GM19397 (cell line): ENCODE measurements around the gene ENO1.
A peak's percentile ranks its signal among the peaks of the same experiment; 100 is the strongest.
"Not testable (repeated sequence)": the region's sequence is repeated elsewhere in the genome, so short reads cannot be mapped to it uniquely, and the experiment has no call there.

ENCODE experiments used
- ATAC-seq: cut with Tn5 transposase; IDR thresholded peaks from one replicate; pipeline ENCODE4 v1.9.1; 2021; ENCODE audit warnings: mild to moderate bottlenecking, moderate library complexity; ENCODE audit not compliant: unreplicated experiment

ENO1 gene

GRCh38 chr1:8848663-8849386 is 29.7 kb downstream of the ENO1 start:
- no peak for ATAC-seq

DNA sequence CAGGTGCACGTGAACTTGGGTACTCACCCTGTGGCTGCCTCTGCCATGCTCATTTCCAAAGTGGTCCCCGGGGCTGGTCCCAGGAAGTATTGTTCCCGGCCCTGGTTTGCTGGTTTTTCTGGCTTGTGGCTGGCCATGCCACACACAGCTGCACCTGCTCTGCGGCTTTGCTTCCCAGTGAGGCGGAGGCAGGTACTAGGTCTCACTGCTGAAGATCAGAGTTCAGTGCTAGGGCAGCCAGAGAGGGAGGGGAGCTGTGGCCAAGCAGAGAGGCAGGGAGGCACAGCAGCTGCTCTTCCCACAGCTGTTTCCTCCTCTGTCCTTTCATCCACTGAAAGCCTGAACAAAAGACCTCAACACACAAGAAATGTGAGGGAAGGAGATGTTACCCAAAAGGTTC is 30.5 kb downstream of the ENO1 start:
- no peak for ATAC-seq

GRCh38 chr1:8846263-8846662 is 32.2 kb downstream of the ENO1 start:
- ATAC-seq = no peak

- no peak for ATAC-seq
These were observed 33.1 kb downstream of the ENO1 start for GRCh38 chr1:8845104-8846097.

- ATAC-seq = no peak
These were observed 33.9 kb downstream of the ENO1 start for GRCh38 chr1:8844501-8845006.

DNA sequence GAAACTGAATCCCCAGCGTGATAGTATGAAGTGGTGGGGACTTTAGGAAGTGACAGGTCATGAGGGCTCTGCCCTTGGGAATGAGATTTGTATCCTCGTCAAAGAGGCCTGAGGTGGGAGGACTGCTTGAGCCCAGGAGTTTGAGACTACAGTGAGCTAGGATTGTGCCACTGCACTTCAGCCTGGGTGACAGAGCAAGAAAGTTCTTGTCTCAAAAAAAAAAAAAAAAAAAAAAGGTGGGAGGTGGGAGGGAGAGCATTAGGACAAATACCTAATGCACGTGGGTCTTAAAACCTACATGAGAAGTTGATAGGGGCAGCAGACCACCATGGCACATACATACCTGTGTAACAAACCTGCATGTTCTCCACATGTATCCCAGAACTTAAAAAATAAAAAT is 37.1 kb downstream of the ENO1 start:
- no peak for ATAC-seq

DNA sequence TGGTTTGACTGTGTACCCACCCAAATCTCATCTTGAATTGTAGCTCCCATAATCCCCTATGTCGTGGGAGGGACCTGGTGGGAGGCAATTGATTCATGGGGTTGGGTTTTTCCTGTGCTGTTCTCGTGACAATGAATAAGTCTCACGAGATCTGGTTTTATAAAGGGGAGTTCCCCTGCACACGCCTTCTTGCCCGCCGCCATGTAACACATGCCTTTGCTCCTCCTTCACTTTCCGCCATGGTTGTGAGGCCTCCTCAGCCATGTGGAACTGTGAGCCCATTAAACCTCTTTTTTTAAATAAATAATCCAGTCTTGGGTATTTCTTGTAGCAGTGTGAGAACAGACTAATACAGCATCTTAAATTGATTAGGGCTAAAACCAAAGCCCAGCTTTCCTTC is 38.5 kb downstream of the ENO1 start:
- no peak for ATAC-seq

DNA sequence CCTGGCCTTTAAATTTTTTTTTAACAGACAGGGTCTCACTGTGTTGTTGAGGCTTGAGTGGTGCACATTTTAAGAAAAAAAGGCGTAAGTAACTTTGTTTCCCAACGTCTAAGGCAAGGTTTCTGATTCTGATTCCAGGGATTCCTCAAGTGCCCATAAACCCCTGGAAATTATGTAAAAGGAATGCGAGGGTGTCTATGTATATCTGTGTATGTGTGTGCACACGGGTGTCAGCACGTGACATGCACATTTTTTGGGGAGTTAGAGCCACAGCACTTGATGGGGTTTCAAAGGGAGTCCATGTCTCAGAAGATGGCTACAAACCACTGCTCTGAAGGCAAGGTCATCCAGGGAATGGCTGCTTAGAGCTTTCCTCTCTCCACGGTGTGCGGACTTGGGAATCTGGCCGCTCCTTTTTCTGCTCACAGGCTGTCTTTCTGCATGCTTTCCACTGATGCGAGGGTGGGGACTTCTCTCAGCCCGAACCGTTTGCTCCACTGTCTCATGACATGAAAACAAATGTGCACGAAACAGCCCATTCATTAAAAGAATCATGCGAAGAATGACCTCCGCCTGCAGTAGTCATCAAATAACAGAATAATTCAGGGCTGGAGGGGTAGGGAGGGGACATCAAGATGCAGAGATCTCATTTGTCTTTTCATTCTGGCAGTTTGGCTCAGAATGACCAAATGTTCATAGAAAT is 42.4 kb downstream of the ENO1 start:
- no peak for ATAC-seq

DNA sequence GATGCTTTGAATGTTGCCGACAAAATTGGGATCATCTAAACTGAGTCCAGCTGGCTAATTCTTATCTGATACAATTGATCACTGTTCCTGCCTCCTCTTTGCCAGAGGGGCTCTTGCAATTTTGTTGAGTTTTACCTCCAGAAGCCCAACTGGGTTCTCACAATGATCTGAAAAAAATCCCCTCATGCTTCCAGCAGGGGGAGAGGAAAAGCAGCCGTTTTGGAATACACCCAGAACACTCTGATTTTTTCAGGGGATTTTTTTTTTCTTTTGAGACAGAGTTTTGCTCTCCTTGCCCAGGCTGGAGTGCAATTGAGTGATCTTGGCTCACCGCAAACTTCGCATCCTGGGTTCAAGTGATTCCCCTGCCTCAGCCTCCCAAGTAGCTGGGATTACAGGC is 47.1 kb downstream of the ENO1 start:
- no peak for ATAC-seq

GRCh38 chr1:8830732-8831131 is 47.8 kb downstream of the ENO1 start:
- not testable (repeated sequence) for ATAC-seq

DNA sequence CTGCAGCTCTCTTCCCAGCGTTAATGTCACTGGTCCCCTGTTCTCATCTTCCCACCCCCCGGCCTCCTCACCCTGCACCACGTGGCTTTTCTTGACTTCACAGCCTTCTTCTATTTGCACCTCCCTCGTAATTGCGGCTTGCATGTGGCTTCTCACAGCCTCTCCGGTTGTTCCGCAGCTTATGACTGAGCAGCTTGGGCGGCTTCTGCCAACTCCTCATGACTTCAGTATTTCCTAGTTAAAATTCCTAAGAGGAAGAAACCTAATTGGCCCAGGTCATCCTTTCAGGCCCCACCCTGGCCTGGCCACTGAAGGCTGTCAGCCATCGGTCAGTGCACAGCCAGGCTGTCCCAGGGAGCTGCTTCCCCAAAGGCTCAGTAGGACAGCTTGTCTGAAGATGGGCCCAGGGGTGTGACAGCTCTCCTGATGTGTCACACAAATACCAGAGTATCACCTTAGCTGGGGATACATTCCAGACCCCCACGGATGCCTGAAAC is 52.5 kb downstream of the ENO1 start:
- ATAC-seq = no peak

DNA sequence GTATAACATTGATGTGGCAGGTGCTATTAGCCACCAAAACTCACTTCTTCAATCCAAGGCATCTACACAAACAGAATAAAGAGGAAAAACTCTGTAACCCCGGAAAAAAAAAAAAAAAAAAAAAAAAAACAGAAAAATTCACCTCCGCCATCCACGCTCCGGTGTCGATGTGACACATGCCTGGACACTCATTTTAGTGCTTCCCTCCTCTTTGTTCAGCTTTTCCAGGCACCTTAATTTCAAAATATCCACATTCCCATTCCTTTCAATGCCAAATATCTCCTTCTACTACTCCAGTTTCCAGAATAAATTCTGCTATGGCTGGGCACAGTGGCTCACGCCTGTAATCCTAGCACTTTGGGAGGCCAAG is 55.2 kb downstream of the ENO1 start:
- ATAC-seq = no peak

GRCh38 chr1:8822373-8823294 is 55.9 kb downstream of the ENO1 start:
- no peak for ATAC-seq

- no peak for ATAC-seq
These were observed 57.4 kb downstream of the ENO1 start for GRCh38 chr1:8821084-8821483.

- ATAC-seq = not testable (repeated sequence)
These were observed 59.7 kb downstream of the ENO1 start for GRCh38 chr1:8818789-8819188.

DNA sequence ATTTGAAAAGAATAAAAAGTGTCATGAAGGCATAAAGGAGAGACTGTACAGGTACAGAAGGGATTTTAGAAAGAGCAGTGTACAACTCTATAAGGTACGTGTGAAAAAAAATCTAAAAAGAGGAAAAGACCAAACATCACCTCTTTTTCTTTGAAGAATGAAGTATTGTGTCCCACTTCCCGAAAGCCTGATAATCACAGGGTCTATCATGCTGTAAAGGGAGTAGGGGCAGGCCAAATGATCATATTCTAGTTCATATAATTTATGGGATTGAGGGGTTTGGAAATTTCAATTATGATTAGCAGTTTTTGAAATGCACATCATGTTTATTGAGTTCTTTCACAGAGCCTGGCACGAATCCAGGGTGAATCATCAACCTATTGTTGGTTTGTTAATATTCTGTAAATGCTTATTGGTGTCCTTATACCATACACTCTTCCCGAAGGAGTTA is 60.1 kb downstream of the ENO1 start:
- no peak for ATAC-seq

- ATAC-seq = peak; percentile 95
These were observed 60.8 kb downstream of the ENO1 start, which contains the start of gene RERE for GRCh38 chr1:8817412-8818324. RERE (minus strand) TSS chr1:8817640.

- peak; percentile 24 for ATAC-seq
These were observed 61.6 kb downstream of the ENO1 start for GRCh38 chr1:8816831-8817411.
